Stimulated activated CD4-positive, alpha-beta T cell treated with anti-CD3 and anti-CD28 coated beads, Interleukin-1b, Interleukin-23, amount 100 ng/mL, for 24 hours (primary cell): ENCODE measurements around the gene SPATA24.
"Not testable (repeated sequence)": the region's sequence is repeated elsewhere in the genome, so short reads cannot be mapped to it uniquely, and the experiment has no call there.

Source experiments
- DNase-seq, 4 experiments: peaks; one replicate each; pipeline ENCODE4 v3.0.0-alpha.2; 2020; ENCODE audit warnings: low read depth in 4 of 4, low spot score in 1 of 4

The SPATA24 gene

GRCh38 chr5:139383993-139384590 is 19.8 kb downstream of the SPATA24 start:
- DNase-seq, result no peak

- DNase-seq, result no peak
Measured at GRCh38 chr5:139383275-139383992, 20.5 kb downstream of the SPATA24 start, which contains the start of gene SLC23A1. TSS of gene SLC23A1 (minus strand) at chr5:139383297. CDS start at chr5:139383253, 44 bp downstream.

GRCh38 chr5:139382807-139383206 is 21.1 kb downstream of the SPATA24 start:
- no peak for DNase-seq

- DNase-seq, result no peak
Measured at GRCh38 chr5:139381837-139382761, 21.8 kb downstream of the SPATA24 start.

GRCh38 chr5:139379626-139380449 is 24.1 kb downstream of the SPATA24 start:
- no peak for DNase-seq

- no peak for DNase-seq
Measured at GRCh38 chr5:139378941-139379361, 24.9 kb downstream of the SPATA24 start.

GRCh38 chr5:139378101-139378825 is 25.6 kb downstream of the SPATA24 start:
- DNase-seq, result no peak

- DNase-seq, result no peak
Measured at GRCh38 chr5:139377226-139377625, 26.7 kb downstream of the SPATA24 start.

- no peak for DNase-seq
Measured at GRCh38 chr5:139376364-139376763, 27.5 kb downstream of the SPATA24 start.

- no peak for DNase-seq
Measured at GRCh38 chr5:139374909-139375308, 29.0 kb downstream of the SPATA24 start.

GRCh38 chr5:139371482-139372435 is 32.1 kb downstream of the SPATA24 start:
- no peak for DNase-seq

GRCh38 chr5:139369181-139369580 is 34.7 kb downstream of the SPATA24 start:
- DNase-seq, result no peak

GRCh38 chr5:139368613-139369012 is 35.3 kb downstream of the SPATA24 start:
- no peak for DNase-seq

- no peak for DNase-seq
Measured at GRCh38 chr5:139364466-139364865, 39.4 kb downstream of the SPATA24 start.

- DNase-seq, result no peak
Measured at GRCh38 chr5:139363937-139364336, 40.0 kb downstream of the SPATA24 start.

- DNase-seq, result no peak
Measured at GRCh38 chr5:139361835-139362429, 42.0 kb downstream of the SPATA24 start.

- DNase-seq, result no peak
Measured at GRCh38 chr5:139360384-139360783, 43.5 kb downstream of the SPATA24 start.

GRCh38 chr5:139358064-139358463 is 45.8 kb downstream of the SPATA24 start:
- no peak for DNase-seq

GRCh38 chr5:139355900-139356299 is 48.0 kb downstream of the SPATA24 start:
- not testable (repeated sequence) for DNase-seq
